ENCODE results near the gene MRPS18C.

- TF ChIP-seq PATZ1 (tag by site-specific recombination; IDR thresholded peaks at IDR 0.05) (no peak), PRDM1 (tag by site-specific recombination; IDR thresholded peaks at IDR 0.05) (no peak), ZBTB11 (tag by site-specific recombination; conservative IDR thresholded peaks at IDR 0.05; ENCODE audit: low read depth) (no peak), ZNF610 (tag by site-specific recombination; IDR thresholded peaks at IDR 0.05; ENCODE audit: borderline replicate concordance) (no peak), ZNF530 (tag by site-specific recombination; IDR thresholded peaks at IDR 0.05; ENCODE audit: low read depth) (no peak), CTCF (tag by site-specific recombination; IDR thresholded peaks at IDR 0.05) (no peak), ZNF274 (IDR thresholded peaks at IDR 0.05; ENCODE audit: low read length) (no peak), ZNF274 (tag by site-specific recombination; IDR thresholded peaks at IDR 0.05; ENCODE audit: borderline replicate concordance) (no peak), ZNF24 (tag by site-specific recombination; IDR thresholded peaks at IDR 0.05) (no peak), ZNF791 (tag by site-specific recombination; IDR thresholded peaks at IDR 0.05) (no peak), TSHZ1 (tag by site-specific recombination; IDR thresholded peaks at IDR 0.05; ENCODE audit: borderline replicate concordance) (no peak), ZBTB17 (tag by site-specific recombination; IDR thresholded peaks at IDR 0.05) (no peak), ZNF704 (tag by site-specific recombination; IDR thresholded peaks at IDR 0.05) (no peak)
Observed at GRCh38 chr4:83454686-83455085, 1.2 kb upstream of the MRPS18C start.
